ENCODE data around the gene ASTN1.
"Not testable (repeated sequence)": the region's sequence is repeated elsewhere in the genome, so short reads cannot be mapped to it uniquely, and the experiment has no call there.

Gene ASTN1

DNA sequence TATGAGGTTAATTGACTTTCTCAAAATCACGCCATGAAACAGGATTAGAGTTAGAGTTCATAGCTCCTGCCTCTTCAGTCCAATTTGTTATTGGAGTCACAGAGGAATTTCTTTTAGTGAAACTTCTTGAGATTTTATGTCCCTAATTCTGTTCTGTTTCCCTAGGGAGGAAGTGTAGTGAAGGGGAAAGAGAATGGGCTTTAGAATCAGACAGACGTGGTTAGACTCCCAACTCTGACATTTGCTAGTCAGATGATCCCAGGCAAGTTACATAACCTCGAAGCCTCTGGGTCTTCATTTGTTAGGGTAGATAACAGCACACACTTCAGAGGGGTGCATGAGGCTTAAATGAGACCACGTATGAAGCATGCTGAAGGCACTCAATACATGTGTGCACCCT is 83.9 kb downstream of the ASTN1 start:
- H3K4me3 ChIP-seq (ENCODE audit: low read depth, low read length), result no peak overlapping the region
- in situ Hi-C loops (cut with HindIII; ENCODE audit: low sequenced_read_pairs), result no loop called here
- no peak for DNase-seq (ENCODE audit: low read depth)
- TF ChIP-seq, protein P1, sequence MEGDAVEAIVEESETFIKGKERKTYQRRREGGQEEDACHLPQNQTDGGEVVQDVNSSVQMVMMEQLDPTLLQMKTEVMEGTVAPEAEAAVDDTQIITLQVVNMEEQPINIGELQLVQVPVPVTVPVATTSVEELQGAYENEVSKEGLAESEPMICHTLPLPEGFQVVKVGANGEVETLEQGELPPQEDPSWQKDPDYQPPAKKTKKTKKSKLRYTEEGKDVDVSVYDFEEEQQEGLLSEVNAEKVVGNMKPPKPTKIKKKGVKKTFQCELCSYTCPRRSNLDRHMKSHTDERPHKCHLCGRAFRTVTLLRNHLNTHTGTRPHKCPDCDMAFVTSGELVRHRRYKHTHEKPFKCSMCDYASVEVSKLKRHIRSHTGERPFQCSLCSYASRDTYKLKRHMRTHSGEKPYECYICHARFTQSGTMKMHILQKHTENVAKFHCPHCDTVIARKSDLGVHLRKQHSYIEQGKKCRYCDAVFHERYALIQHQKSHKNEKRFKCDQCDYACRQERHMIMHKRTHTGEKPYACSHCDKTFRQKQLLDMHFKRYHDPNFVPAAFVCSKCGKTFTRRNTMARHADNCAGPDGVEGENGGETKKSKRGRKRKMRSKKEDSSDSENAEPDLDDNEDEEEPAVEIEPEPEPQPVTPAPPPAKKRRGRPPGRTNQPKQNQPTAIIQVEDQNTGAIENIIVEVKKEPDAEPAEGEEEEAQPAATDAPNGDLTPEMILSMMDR (IDR thresholded peaks at IDR 0.05; ENCODE audit: low read depth, low read length, missing control alignments), result no peak

DNA sequence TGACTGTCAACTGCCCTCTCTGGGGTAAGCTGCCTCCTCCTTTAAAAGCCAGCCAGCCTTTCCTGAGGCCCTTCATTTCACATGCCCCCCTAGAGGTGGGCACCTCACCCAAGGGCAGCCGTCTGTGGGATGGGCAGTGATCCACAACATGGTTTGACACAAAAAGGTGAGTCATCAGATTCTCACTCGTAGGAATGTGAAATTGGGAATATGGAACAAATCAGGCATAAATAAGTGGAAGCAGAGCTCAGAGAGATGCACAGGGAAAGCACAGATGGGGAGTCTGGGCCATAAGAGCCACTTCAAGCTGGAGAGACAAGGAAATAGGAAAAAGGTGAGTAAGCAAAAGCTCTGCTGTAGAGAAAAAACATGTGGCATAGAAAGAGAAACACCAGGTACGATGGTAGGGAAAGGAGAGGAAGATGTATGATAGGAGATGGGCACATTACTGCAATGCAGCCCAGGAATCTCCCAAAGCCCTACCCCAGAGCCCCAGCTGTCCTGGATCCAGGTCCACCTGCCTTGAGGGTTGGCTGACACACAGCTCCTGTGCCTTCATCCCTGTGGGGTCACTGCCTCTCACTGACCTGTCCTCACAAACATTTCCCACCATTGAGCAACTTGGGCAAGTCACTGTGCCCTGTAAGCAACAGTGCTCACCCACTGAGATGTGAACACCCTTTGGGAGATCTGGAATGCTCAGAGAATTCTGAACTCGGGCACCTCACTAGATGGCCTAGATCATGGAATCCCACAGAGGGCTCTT is 86.6 kb downstream of the ASTN1 start:
- no peak overlapping the region for H3K4me3 ChIP-seq (ENCODE audit: low read depth, low read length)
- TF ChIP-seq, protein P1 (IDR thresholded peaks at IDR 0.05; ENCODE audit: low read depth, low read length, missing control alignments), result no peak
- peak; percentile 59 for DNase-seq (ENCODE audit: low read depth)
- in situ Hi-C loops (cut with HindIII; ENCODE audit: low sequenced_read_pairs), result no loop called here

DNA sequence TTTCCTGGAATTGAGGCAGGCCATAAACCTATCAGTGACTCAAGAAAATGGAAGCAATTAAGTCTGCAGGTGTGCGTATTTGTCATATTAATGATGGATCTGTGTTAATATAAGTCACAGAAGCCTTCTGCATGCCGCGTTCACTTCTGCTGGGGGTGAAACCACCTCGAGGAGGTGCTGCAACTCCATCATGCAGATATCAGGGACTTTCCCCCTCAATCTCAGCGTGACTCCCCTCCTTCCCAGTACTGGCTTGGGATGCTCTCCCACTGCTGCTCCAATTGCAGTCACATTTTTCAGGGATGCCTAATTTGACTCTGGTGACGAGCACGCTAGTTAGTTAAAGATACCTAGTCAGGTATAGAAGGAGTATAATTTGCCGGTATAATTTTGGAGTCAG is 87.5 kb downstream of the ASTN1 start:
- in situ Hi-C loops (cut with HindIII; ENCODE audit: low sequenced_read_pairs), result no loop called here
- TF ChIP-seq, protein P1 (IDR thresholded peaks at IDR 0.05; ENCODE audit: low read depth, low read length, missing control alignments), result no peak
- H3K4me3 ChIP-seq (ENCODE audit: low read depth, low read length), result no peak overlapping the region
- DNase-seq (ENCODE audit: low read depth), result no peak

DNA sequence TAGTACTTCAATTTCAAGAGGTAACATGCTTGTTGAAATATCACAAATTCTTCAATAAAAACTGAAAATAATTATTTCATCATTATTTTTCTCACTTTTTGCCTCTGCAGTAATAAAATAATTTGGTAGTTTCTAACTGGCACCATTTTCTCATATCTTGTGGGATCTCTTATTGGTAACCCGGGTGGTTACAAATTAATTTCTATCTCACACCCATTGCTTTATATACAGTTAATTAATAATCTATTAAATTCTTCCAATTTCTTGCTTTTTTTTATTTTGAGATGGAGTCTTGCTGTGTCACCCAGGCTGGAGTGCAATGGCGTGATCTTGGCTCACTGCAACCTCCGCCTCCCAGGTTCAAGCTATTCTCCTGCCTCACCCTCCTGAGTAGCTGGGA is 89.7 kb downstream of the ASTN1 start:
- in situ Hi-C loops (cut with HindIII; ENCODE audit: low sequenced_read_pairs); H3K4me3 ChIP-seq (ENCODE audit: low read depth, low read length); DNase-seq (ENCODE audit: low read depth): not testable (repeated sequence)

DNA sequence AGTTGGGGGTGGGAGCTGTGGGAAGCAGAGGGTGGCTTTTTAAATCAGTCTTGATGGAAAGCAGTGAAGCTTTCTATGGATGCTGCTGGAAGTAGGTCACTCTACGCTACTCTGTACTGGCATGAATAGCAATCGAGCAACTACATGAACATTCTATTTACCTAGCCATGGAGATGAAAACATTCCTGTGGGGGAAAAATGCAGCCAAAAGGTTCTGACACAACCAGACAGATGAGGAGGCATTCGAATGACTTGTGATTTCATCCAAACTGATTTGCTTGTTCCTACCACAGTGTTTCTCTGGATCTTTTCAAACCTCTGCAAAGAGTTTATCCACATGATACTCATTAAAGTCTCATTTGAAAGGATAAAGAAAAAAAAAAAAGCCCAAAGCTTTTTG is 95.0 kb downstream of the ASTN1 start:
- no peak overlapping the region for H3K4me3 ChIP-seq (ENCODE audit: low read depth, low read length)
- in situ Hi-C loops (cut with HindIII; ENCODE audit: low sequenced_read_pairs), result no loop called here
- TF ChIP-seq, protein P1 (IDR thresholded peaks at IDR 0.05; ENCODE audit: low read depth, low read length, missing control alignments), result no peak
- peak; percentile 9 for DNase-seq (ENCODE audit: low read depth)

DNA sequence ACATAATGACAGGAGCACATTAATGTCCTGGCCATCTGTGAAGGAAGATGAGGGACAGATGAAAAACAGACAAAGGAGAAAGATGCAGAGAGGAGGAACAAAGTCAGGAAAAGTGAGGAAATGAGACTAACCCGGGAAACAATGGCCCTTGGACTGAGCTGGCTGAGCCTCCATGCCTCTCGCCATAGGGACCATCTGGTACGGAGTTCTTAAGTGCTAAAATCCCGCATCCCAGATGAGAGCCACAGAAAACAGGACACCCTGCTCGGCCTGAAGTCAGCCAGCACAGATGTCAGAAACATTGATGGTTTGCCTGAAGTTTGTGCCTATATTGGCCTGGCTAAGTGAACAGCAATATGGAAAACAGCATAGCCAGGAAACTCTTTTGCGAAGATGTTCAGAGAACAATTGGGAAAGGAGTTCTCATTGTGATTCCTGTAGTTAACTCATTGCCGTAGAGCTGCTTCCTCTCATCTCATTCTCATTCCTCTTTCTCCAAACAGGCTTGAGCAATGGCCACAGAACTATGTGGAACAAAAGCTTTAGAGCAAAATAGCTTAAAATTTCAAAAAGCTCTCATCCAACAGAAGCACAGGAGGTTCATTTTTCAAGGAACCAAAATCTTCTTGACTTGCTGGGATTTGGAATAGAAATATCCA is 96.6 kb downstream of the ASTN1 start:
- TF ChIP-seq, protein P1 (IDR thresholded peaks at IDR 0.05; ENCODE audit: low read depth, low read length, missing control alignments), result no peak
- in situ Hi-C loops (cut with HindIII; ENCODE audit: low sequenced_read_pairs), result no loop called here
- DNase-seq (ENCODE audit: low read depth), result no peak
- H3K4me3 ChIP-seq (ENCODE audit: low read depth, low read length), result no peak overlapping the region

DNA sequence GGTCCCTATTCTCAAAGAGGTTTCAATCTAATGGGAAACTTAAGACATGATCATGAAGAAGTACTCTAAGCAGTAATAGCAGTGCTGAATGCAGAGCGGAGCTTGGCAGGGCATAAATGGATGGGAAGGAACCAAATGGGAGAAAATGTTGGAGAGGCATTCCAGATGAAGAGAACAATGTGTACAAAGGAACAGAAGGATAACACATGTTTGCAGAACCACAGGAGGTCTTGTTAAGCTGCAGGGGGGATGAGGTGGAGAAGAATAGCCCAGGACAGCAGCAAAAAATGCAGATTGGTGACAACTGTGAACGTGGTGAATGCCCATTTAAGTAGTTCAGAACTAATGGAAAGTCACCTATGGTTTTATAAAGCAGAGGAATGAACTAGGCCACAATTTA is 99.1 kb downstream of the ASTN1 start:
- DNase-seq (ENCODE audit: low read depth), result no peak
- no peak overlapping the region for H3K4me3 ChIP-seq (ENCODE audit: low read depth, low read length)
- in situ Hi-C loops (cut with HindIII; ENCODE audit: low sequenced_read_pairs), result no loop called here
- TF ChIP-seq, protein P1 (IDR thresholded peaks at IDR 0.05; ENCODE audit: low read depth, low read length, missing control alignments), result no peak

Data from astrocyte of the cerebellum (primary cell).